ENCODE measurements around the gene SLC35F1. TPM values are rescaled to one million over a fixed set of nuclear protein-coding genes. Genes with fewer than 3 reads are reported as not detected.

Gene SLC35F1
- total RNA-seq, 4 donors from 2014 or later: 5.4 to 8.1 (median 6.5) TPM

DNA sequence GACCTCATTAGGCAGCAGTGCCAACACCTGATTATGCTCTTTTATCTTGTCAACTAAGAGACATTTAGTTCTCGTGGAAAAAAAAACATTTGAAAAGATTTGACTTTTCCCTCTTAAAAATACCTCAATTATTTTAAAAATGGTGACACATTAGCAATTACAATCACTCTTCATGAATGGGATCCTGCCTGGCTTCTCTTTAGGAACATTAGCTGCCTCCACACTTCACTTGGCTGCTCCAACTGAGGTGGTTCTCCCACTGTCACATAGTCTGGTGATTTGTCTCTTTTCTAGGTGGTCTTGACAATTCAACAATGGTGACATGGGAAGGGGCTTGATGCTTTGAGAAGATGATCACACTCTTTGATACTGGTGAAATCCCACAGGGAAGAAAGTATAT is 26.2 kb upstream of the SLC35F1 start:
- intact Hi-C loops (cut with DNase I): no loop called here
- Histone ChIP-seq H3K27me3 (no peaks in the 10 kb centered on the region), H3K27ac (replicated peaks in 1 of 4) (no peak overlapping the region), H3K36me3 (no peaks in the 10 kb centered on the region), H3K9me3 (no peaks in the 10 kb centered on the region), H3K4me1 (no peaks in the 10 kb centered on the region), H3K4me3 (no peak overlapping the region)
- 22% methylated on average over 1 of the region's 1 CpG for WGBS
- DNase-seq (ENCODE audit: extremely low spot score): no peak
- no peak for TF ChIP-seq POLR2AphosphoS5 (IDR thresholded peaks at IDR 0.05)
- TF ChIP-seq, protein P1, sequence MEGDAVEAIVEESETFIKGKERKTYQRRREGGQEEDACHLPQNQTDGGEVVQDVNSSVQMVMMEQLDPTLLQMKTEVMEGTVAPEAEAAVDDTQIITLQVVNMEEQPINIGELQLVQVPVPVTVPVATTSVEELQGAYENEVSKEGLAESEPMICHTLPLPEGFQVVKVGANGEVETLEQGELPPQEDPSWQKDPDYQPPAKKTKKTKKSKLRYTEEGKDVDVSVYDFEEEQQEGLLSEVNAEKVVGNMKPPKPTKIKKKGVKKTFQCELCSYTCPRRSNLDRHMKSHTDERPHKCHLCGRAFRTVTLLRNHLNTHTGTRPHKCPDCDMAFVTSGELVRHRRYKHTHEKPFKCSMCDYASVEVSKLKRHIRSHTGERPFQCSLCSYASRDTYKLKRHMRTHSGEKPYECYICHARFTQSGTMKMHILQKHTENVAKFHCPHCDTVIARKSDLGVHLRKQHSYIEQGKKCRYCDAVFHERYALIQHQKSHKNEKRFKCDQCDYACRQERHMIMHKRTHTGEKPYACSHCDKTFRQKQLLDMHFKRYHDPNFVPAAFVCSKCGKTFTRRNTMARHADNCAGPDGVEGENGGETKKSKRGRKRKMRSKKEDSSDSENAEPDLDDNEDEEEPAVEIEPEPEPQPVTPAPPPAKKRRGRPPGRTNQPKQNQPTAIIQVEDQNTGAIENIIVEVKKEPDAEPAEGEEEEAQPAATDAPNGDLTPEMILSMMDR (IDR thresholded peaks at IDR 0.05): no peak
- no peak for TF ChIP-seq EP300 (IDR thresholded peaks at IDR 0.05)

DNA sequence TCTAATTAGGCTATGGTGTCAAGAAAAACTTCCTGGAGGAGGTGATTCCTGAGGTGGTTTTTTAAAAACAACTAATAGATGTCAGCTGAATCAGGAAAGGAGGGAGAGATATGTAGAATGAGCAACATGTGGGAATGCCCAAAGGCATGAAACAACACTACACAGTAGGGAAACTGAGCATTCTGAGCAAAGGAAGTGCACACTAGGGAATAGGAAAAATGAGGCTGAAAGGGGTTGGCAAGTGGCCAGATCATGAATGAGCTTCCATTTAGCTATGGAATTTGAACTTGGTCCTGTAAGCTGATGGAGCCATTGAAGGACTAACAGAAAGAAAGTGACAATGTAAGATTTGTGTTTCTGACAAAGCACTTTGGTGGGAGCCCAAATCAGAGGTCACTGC is 16.9 kb upstream of the SLC35F1 start:
- Histone ChIP-seq H3K4me3 (no peak overlapping the region), H3K9me3 (no peaks in the 10 kb centered on the region), H3K4me1 (no peaks in the 10 kb centered on the region), H3K27me3 (peaks cover 0 to 4% (median 0%) of the 10 kb centered on the region in 4 donors), H3K36me3 (no peaks in the 10 kb centered on the region), H3K27ac (replicated peaks in 1 of 4) (no peak overlapping the region)
- DNase-seq (ENCODE audit: extremely low spot score): no peak
- intact Hi-C loops (cut with DNase I): no loop called here
- TF ChIP-seq, protein P1 (IDR thresholded peaks at IDR 0.05): no peak
- TF ChIP-seq EP300 (IDR thresholded peaks at IDR 0.05) (no peak), POLR2AphosphoS5 (IDR thresholded peaks at IDR 0.05) (no peak), POLR2A (IDR thresholded peaks at IDR 0.05; ENCODE audit: low read depth) (no peak)

DNA sequence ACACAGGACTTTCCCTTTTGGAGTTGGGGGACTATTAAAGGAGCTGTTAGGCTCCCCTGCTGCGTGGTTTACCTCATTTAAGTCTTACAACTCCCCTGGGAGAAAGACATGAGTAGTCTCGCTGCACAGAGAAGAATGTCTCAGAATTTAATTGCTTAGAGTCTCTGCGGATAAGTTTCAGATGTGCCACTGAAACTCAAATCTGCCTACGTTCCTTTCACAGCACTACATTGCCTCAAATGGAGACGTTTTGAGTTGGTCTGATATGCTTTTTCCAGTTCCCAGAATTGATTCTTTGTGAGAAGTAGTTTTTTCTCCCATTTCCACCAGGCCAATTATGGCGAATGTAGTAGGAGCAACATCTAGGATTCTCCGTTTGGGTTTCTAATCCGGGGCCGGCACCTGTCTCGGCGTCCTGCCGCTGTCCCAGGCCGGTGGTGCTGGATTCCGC is 532 bp upstream of the SLC35F1 start:
- intact Hi-C loops (cut with DNase I): no loop called here
- peaks cover 0 to 56% (median 16%) of the 10 kb centered on the region in 4 donors for H3K27me3 ChIP-seq
- TF ChIP-seq POLR2AphosphoS5 (IDR thresholded peaks at IDR 0.05) (no peak), EP300 (IDR thresholded peaks at IDR 0.05) (no peak), POLR2A (IDR thresholded peaks at IDR 0.05; ENCODE audit: low read depth) (no peak)
- TF ChIP-seq, protein P1 (IDR thresholded peaks at IDR 0.05): no peak
- H3K9me3 ChIP-seq: no peaks in the 10 kb centered on the region
- peak overlapping the region; percentile 60 to 71 (median 68) for H3K4me3 ChIP-seq
- no peaks in the 10 kb centered on the region for H3K36me3 ChIP-seq
- H3K4me1 ChIP-seq: peaks cover 5 to 23% (median 22%) of the 10 kb centered on the region in 4 donors
- H3K27ac ChIP-seq (replicated peaks in 1 of 4): no peak overlapping the region
- DNase-seq (ENCODE audit: extremely low spot score): no peak
- WGBS: 8% methylated on average over 14 of the region's 14 CpGs

DNA sequence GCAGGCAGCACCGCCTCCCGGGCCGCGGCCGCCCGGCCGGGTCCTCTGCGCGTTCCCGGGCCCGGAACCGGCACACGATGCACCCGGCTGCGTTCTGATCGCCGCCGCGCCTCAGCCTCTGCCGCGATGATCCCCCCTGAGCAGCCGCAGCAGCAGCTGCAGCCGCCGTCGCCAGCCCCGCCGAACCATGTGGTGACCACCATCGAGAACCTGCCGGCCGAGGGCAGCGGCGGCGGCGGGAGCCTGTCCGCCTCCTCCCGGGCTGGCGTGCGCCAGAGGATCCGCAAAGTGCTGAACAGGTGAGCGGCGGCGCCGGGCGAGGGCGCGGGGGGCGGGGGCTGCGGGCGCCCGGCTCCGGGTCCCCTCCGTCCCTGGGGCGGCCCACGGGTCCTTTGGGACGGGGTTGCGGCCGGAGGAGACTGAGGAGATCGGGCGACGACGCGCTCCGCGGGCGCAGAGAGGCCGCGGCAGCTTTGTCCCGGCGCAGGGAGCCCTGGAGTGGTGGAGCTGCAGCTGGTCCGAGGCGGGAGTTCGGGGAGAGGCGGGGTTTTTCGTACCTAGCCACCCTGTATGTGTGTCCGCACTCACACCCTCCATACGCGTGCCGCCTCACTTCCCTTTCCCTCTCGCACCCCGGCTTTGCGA is 659 bp downstream of the SLC35F1 start:
- Histone ChIP-seq H3K27ac (replicated peaks in 1 of 4) (peak overlapping the region; percentile 33 to 62 (median 54)), H3K36me3 (no peaks in the 10 kb centered on the region), H3K4me1 (peaks cover 5 to 23% (median 22%) of the 10 kb centered on the region in 4 donors), H3K27me3 (peaks cover 0 to 56% (median 16%) of the 10 kb centered on the region in 4 donors), H3K9me3 (no peaks in the 10 kb centered on the region), H3K4me3 (peak overlapping the region; percentile 60 to 71 (median 68))
- peak; percentile 34 for DNase-seq (ENCODE audit: extremely low spot score)
- WGBS: 0% methylated on average over 10 of the region's 81 CpGs
- intact Hi-C loops (cut with DNase I): no loop called here
- TF ChIP-seq, protein P1 (IDR thresholded peaks at IDR 0.05): no peak
- TF ChIP-seq EP300 (IDR thresholded peaks at IDR 0.05) (no peak), POLR2AphosphoS5 (IDR thresholded peaks at IDR 0.05) (no peak), POLR2A (IDR thresholded peaks at IDR 0.05; ENCODE audit: low read depth) (no peak)

Measured in esophagus muscularis mucosa (tissue), 4 donors.